Colonic mucosa (tissue), 4 donors: ENCODE data around the gene RNLS. TPM values are rescaled to one million over a fixed set of nuclear protein-coding genes. Genes with fewer than 3 reads are reported as not detected.

Experiments
- DNase-seq: peaks from one replicate; pipeline ENCODE4 v3.0.0-alpha.2; 2020
- H3K27ac ChIP-seq: fragments of 200-600 bp; one replicate; pipeline ENCODE4 v1.8.0; 2021
- H3K27me3 ChIP-seq: fragments of 200-600 bp; one replicate; pipeline ENCODE4 v1.8.0; 2021
- H3K36me3 ChIP-seq: fragments of 200-600 bp; one replicate; pipeline ENCODE4 v1.8.0; 2021
- H3K4me1 ChIP-seq: fragments of 200-600 bp; one replicate; pipeline ENCODE4 v1.8.0; 2021; ENCODE audit warnings: mild to moderate bottlenecking
- H3K4me3 ChIP-seq: fragments of 200-600 bp; one replicate; pipeline ENCODE4 v1.8.0; 2021
- H3K9ac ChIP-seq, 2 donors: one replicate each; pipeline ENCODE4 v1.7.0; 2013; ENCODE audit warnings: control low read depth in 2 of 2, low read depth in 2 of 2, low read length in 2 of 2
- H3K9me3 ChIP-seq: fragments of 200-600 bp; one replicate; pipeline ENCODE4 v1.8.0; 2021
- intact Hi-C: fragments of 100-400 bp; cut with DNase I; formaldehyde crosslinking; loops from one replicate; pipeline ENCODE4 v1.14.1; 2022
- total RNA-seq, 2 donors: library from RNA; stranded (reverse); fragmentation: NEBNext Ultra II Directional in 1 of 2; extraction: Animal tissue kit (Norgen Biotek cat#: 25700) in 1 of 2; gene quantifications; one replicate each; pipeline ENCODE4 v1.2.1, GENCODE V29; 2021
- TF ChIP-seq, protein P1 (sequence below): fragments of 200-600 bp; IDR thresholded peaks from one replicate; pipeline ENCODE4 v1.8.0; 2022; ENCODE audit warnings: antibody characterized with exemption, mild to moderate bottlenecking
- donor health status: healthy.
- donor health status: DM: no; HTN: no; CAD: no.
- donor health status: DM: no; HTN: no; CAD: no.

The RNLS gene
- total RNA-seq, 2 donors from 2014 or later: 13.0 to 19.1 TPM

GRCh38 chr10:88346144-88346977 is 236.8 kb downstream of the RNLS start:
- Histone ChIP-seq H3K27me3 (no peaks in the 10 kb centered on the region), H3K9ac (no peak overlapping the region), H3K27ac (no peak overlapping the region), H3K4me1 (peaks cover 6% of the 10 kb centered on the region), H3K4me3 (no peak overlapping the region), H3K9me3 (no peaks in the 10 kb centered on the region), H3K36me3 (no peaks in the 10 kb centered on the region)
- TF ChIP-seq, protein P1, sequence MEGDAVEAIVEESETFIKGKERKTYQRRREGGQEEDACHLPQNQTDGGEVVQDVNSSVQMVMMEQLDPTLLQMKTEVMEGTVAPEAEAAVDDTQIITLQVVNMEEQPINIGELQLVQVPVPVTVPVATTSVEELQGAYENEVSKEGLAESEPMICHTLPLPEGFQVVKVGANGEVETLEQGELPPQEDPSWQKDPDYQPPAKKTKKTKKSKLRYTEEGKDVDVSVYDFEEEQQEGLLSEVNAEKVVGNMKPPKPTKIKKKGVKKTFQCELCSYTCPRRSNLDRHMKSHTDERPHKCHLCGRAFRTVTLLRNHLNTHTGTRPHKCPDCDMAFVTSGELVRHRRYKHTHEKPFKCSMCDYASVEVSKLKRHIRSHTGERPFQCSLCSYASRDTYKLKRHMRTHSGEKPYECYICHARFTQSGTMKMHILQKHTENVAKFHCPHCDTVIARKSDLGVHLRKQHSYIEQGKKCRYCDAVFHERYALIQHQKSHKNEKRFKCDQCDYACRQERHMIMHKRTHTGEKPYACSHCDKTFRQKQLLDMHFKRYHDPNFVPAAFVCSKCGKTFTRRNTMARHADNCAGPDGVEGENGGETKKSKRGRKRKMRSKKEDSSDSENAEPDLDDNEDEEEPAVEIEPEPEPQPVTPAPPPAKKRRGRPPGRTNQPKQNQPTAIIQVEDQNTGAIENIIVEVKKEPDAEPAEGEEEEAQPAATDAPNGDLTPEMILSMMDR: no peak
- intact Hi-C loops: no loop called here
- no peak for DNase-seq

GRCh38 chr10:88343761-88344484 is 239.2 kb downstream of the RNLS start:
- TF ChIP-seq, protein P1: no peak
- intact Hi-C loops: no loop called here
- Histone ChIP-seq H3K36me3 (no peaks in the 10 kb centered on the region), H3K9me3 (no peaks in the 10 kb centered on the region), H3K27me3 (no peaks in the 10 kb centered on the region), H3K9ac (no peak overlapping the region), H3K4me1 (peaks cover 6% of the 10 kb centered on the region), H3K4me3 (no peak overlapping the region), H3K27ac (no peak overlapping the region)
- no peak for DNase-seq

GRCh38 chr10:88342733-88343310 is 240.3 kb downstream of the RNLS start:
- peak; percentile 23 for DNase-seq
- no peaks in the 10 kb centered on the region for H3K36me3 ChIP-seq
- H3K4me1 ChIP-seq: peaks cover 6% of the 10 kb centered on the region
- H3K9me3 ChIP-seq: no peaks in the 10 kb centered on the region
- no peak overlapping the region for H3K9ac ChIP-seq
- TF ChIP-seq, protein P1: no peak
- intact Hi-C loops: no loop called here
- no peak overlapping the region for H3K27ac ChIP-seq
- no peaks in the 10 kb centered on the region for H3K27me3 ChIP-seq
- no peak overlapping the region for H3K4me3 ChIP-seq

- no peaks in the 10 kb centered on the region for H3K36me3 ChIP-seq
- intact Hi-C loops: no loop called here
Observed at GRCh38 chr10:88337134-88337533, 246.0 kb downstream of the RNLS start.

DNA sequence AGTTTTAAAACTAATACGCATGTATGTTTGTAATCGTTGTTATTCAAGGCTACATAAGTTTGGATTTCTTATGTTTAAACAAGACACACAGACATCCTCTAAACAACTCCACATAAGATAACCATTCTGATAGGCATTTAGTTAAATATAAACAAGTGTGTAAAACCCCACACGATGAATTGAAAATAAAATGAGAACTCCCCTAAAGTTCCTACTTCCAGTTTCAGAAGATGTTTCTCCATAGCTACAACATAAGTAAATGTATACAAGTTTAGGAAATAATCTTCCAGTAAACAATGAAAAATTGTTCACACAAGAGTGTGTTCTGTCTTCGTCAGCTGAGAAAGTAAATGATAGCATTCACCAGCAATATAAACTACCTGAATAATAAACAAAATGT is 246.8 kb downstream of the RNLS start:
- intact Hi-C loops: no loop called here
- DNase-seq: no peak

More at GRCh38 chr10:88337134-88337533, 246.0 kb downstream of the RNLS start:
- no peak for DNase-seq
- Histone ChIP-seq H3K9me3 (no peaks in the 10 kb centered on the region), H3K4me1 (no peaks in the 10 kb centered on the region), H3K27me3 (no peaks in the 10 kb centered on the region), H3K4me3 (no peak overlapping the region), H3K9ac (no peak overlapping the region), H3K27ac (no peak overlapping the region)
- TF ChIP-seq, protein P1: no peak

More for the DNA sequence above, 246.8 kb downstream of the RNLS start:
- Histone ChIP-seq H3K4me1 (no peaks in the 10 kb centered on the region), H3K9me3 (no peaks in the 10 kb centered on the region), H3K27ac (no peak overlapping the region), H3K36me3 (no peaks in the 10 kb centered on the region), H3K27me3 (no peaks in the 10 kb centered on the region), H3K4me3 (no peak overlapping the region), H3K9ac (no peak overlapping the region)
- TF ChIP-seq, protein P1: no peak
